GM12872 (cell line): ENCODE results near the gene SLC34A3.

Experiments used
- CTCF ChIP-seq: IDR thresholded peaks from 3 replicates; pipeline ENCODE4 v1.5.1; 2011; ENCODE audit warnings: low read depth, mild to moderate bottlenecking, low read length, moderate library complexity; ENCODE audit not compliant: insufficient read depth

The SLC34A3 gene

DNA sequence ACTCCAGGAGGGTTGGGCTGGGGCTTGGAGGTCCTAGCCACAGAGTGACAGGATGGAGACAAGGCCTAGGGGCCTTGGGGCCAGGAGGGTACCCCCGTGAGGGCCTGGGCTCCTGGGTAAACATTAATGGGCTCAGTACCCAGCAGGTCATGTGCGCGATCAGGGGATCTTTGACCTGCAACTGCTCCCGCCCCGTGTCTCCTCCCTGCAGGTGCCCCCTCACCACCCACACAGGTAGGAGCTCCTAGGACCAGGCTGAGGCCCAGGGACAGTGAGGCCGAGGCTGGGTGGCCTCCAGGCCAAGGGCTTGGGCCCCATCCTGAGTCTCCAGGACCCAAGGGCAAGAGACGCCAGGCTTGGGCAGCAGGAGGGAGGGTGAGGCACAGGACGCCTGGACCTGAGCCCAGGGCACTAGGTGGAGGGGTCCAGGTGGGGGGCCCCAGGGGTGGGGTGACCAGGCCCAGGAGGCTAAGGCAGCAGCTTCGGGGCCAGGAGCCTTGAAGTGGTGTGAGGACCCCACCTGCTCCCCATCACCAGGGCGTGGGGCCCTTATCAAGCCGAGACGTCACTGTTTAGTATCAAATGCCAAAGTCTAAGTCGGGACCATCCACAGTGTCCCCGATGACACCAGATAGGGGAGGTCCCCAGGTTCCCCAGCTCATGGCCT, at the start of gene SLC34A3:
Gene SLC34A3 (plus strand): TSS at position 197 of the 667 bp plus-strand sequence. CDS start 802 bp downstream, outside the sequence.
- TF ChIP-seq CTCF: no peak

DNA sequence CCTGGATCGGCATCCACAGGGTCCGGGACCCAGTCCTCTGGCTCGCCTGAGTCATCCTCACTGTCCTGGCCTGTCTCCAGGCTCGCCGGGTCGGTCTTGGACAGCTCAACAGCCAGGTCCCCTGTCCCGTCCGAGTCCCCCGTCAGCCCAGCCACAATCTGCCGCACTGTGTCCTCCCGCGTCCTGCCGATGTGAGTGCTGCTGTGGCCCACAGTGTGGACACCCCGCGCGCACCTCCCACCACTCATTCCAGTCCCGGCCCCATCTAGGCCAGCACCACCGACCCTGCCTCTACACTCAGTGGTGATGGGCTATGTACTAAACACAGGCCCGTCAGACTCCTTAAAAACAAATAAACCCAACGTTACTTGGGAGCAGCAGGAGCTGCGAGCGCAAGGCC, 49.0 kb upstream of the SLC34A3 start:
- no peak for TF ChIP-seq CTCF

DNA sequence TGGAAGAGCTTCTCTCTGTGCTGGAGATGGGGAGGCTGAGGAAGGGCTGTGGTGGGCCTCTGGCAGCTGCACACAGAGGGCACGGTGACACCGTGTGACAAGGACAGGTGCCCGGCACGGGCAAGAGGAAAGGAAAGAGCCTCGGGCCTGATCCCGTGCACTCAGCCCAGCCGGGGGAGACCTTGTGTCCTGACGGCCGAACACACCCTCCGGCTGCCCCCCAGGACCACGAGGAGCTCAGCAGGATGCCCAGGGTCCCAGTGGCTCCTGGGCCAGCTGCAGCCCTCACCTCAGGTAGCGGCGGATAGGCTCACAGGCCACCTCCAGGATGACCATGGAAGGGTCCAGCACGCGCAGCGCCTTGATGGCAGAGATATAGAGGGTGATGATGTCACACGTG, 47.9 kb upstream of the SLC34A3 start:
- no peak for TF ChIP-seq CTCF

GRCh38 chr9:137183980-137184595, 46.6 kb upstream of the SLC34A3 start:
- no peak for TF ChIP-seq CTCF

GRCh38 chr9:137184881-137185660, 45.6 kb upstream of the SLC34A3 start:
- no peak for TF ChIP-seq CTCF

DNA sequence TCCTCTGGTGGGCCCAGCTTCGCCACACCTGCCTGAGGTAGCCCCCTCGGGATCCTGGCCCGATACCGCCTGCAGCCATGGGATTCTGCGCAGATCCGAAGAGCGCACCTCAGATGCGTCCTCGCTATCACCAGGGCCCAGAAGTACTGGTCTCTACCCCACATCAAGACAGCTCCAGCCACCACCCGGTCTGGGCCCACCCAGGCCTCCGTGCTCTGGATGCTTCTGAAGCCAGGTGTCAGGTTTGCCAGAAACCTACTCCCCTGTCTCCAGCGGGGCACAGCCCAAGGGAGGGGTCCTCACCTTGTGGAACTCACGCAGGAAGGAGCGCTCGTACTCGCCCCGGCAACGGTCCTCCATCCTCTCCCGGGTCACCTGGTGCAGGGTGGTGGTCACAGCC, 44.8 kb upstream of the SLC34A3 start:
- TF ChIP-seq CTCF: no peak

DNA sequence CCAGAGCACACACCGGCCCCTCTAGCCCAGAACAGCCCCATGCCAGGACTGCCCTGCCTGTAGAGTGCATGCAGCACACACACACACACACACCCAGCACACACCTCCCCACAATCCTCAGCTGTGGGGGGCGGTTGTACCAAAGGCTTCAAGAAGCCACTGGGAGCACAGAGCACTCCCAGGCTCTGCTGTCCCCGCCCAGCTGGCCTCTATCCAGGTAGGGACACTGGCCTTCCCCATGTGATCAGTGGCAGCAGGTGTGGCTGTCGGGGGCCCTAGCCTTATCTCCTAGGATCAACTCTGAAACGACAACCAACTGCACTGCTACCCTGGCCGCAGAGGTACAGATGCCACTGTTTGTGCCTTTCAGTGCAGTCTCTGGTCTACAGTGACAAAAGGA, 44.3 kb upstream of the SLC34A3 start:
- no peak for TF ChIP-seq CTCF
